ENCODE measurements around the gene TARBP1.

The TARBP1 gene

GRCh38 chr1:234503193-234504050 lies 24.4 kb upstream of the TARBP1 start:
- H3K27ac ChIP-seq: no peak overlapping the region
- no peak for TF ChIP-seq CTCF (conservative IDR thresholded peaks at IDR 0.05)
- no peak for TF ChIP-seq ZFX (IDR thresholded peaks at IDR 0.05)

DNA sequence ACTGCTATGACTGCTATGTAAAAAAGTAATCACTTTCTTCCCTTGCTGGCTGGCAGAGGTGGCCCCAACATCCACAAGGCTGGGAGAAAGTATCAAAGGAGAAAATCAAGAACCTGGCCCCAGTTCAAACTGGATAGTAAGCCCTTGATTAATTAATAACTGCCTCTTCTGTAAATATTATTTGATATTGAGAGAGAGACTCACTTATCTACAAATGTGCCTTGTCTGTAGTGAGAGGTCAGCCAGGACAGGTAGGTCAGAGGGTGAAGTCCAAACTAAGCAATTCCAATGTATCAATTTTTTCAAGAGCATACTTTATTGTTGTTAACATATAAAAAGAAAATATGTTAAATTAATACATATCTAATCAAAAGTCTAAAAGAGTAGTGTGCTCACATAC lies 23.8 kb upstream of the TARBP1 start:
- no peak overlapping the region for H3K27ac ChIP-seq
- TF ChIP-seq ZFX (IDR thresholded peaks at IDR 0.05) (no peak), CTCF (conservative IDR thresholded peaks at IDR 0.05) (no peak)

DNA sequence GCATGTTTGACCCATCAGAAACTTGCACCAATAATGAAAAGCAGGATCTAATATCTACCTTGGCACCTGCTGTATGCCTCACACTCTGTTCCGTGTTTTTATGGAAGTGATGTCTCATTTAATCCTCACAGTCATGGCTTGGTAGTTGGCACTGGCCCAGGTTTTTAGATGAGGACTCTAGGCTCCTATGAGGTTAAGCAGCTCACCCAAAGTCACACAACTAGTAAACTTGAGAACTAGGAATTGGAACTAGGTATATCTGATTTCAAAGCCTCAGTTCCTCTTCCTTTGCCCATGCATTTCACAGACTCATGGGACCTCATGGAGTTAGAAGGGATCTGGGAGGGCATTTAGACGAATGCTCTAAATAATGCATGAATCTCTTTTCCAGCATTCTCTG lies 21.3 kb upstream of the TARBP1 start:
- no peak overlapping the region for H3K27ac ChIP-seq
- TF ChIP-seq ZFX (IDR thresholded peaks at IDR 0.05) (no peak), CTCF (conservative IDR thresholded peaks at IDR 0.05) (no peak)

- H3K27ac ChIP-seq: peak overlapping the region; percentile 57
These were observed 20.9 kb upstream of the TARBP1 start for GRCh38 chr1:234499943-234500245.

DNA sequence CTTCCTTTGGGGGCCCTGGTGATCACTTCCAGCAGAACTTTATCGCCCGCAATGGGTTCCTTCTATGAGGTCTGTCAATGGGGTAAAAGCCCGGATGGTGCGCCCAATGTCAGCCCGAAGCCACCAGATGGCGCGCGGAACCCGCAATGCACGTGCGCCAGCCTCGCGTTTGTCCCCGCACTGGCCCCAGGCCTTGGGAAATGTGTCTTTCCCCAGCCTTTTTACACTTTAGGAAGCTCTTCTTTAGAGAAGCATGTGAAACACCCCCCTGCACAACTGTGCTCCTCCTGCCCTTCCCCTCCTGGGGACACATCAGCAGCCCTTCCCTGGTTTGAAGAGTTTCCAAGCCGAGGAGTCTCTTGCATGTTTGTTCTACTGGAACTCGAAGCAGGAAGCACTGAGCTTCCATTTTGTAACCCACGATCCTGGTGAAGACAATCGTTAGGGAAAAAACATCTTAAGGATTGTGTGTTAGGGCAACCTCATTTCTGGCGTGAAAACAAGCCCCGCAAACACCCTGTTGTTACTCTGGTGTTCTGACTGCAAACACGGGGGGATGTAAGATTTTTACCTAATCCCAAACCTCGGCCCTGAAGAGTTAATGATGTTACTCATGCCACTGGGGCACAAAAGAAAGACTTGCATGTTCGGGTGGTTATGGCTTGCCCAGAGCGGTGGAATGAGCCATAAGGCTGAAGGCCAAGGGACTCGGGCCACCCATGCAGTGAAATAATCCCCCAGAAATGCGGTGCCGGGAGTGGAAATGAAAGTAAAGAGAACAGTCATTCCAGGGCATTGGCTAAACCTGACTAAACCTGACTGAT lies 20.4 kb upstream of the TARBP1 start:
- H3K27ac ChIP-seq: peak overlapping the region; percentile 57
- TF ChIP-seq ZFX (IDR thresholded peaks at IDR 0.05) (peak; percentile 22; the same call in 1 of the 2 replicates), CTCF (conservative IDR thresholded peaks at IDR 0.05) (peak; percentile 86)

More at GRCh38 chr1:234499943-234500245, 20.9 kb upstream of the TARBP1 start:
- TF ChIP-seq CTCF (conservative IDR thresholded peaks at IDR 0.05) (no peak), ZFX (IDR thresholded peaks at IDR 0.05) (no peak)

DNA sequence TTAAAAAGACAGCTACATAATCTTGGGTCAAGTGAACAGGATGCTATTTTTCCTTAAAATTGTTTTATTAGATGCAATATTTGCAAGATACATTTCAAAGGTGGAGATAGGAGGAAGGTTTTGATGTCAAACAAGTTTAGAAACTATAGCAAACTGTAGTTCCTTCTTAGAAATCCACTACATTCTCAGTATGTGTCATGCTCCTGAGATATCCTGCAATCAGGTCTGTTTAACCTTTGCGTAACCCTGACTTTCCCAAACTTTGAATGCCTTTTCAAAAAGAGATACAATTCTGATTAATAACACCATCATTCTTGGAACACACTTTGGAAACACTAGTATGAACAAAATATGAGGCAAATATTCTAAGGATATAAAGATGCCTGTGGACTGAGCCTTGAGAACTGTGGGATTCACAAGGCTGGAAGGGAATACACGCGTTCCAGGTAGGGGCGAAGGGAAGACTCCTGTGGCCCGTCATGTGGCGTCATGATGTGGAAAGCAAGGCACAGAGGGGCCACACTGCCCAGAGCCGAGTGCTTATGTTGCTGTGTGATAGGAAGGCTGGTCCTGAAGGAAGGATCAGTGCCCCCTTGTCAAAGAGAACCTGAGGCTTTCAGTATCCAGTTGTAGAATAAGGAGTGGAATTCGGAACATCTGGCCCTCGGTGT lies 19.6 kb upstream of the TARBP1 start:
- H3K27ac ChIP-seq: peak overlapping the region; percentile 57
- TF ChIP-seq ZFX (IDR thresholded peaks at IDR 0.05) (no peak), CTCF (conservative IDR thresholded peaks at IDR 0.05) (no peak)
